Measurements from ENCODE around the gene KIF21A.

GRCh38 chr12:39429809-39430208 lies 13.1 kb downstream of the KIF21A start:
- TF ChIP-seq CTCF (conservative IDR thresholded peaks at IDR 0.05 in 1 of 2, IDR thresholded peaks at IDR 0.05 in 1 of 2; ENCODE audit: low read depth in 1 of 2, low read length in 2 of 2) (no peak), EZH2 (IDR thresholded peaks at IDR 0.05; ENCODE audit: low read length, missing control alignments) (no peak)
